ENCODE data around the gene PROX2. TPM values are rescaled to one million over a fixed set of nuclear protein-coding genes. Genes with fewer than 3 reads are reported as not detected.

PROX2 gene
- total and polyA plus RNA-seq, 2 donors (not counting 3 experiments of a cell fraction or from before 2014, with no cell fraction given) = 0.01 TPM; not detected in 1

- Histone ChIP-seq H3K4me3 (replicated peaks in 1 of 3; ENCODE audit: insufficient read depth in 1 of 3, low read depth in 1 of 3, low read length in 3 of 3) (no peak overlapping the region), H3K27ac (ENCODE audit: insufficient read depth, low read depth, low read length) (no peak overlapping the region), H3K36me3 (ENCODE audit: control insufficient read depth in 2 of 2, extremely low read depth in 1 of 2, insufficient read depth in 2 of 2, low read length in 2 of 2) (peaks cover 50 to 57% of the 10 kb centered on the region in 2 experiments), H3K9ac (replicated peaks; ENCODE audit: extremely low read depth, insufficient read depth, low read length) (no peak overlapping the region), H3K79me2 (ENCODE audit: control insufficient read depth, insufficient read depth, low read length) (peaks cover 7% of the 10 kb centered on the region), H3K27me3 (ENCODE audit: control insufficient read depth in 2 of 2, insufficient read depth in 2 of 2, low read length in 2 of 2) (no peaks in the 10 kb centered on the region), H4K20me1 (replicated peaks; ENCODE audit: control insufficient read depth, extremely low read depth, insufficient read depth, low read length) (no peaks in the 10 kb centered on the region), H3K9me1 (replicated peaks; ENCODE audit: control insufficient read depth, extremely low read depth, insufficient read depth, low read length) (no peaks in the 10 kb centered on the region), H3K4me1 (ENCODE audit: control insufficient read depth, extremely low read depth, insufficient read depth, low read length) (no peaks in the 10 kb centered on the region), H3K4me2 (ENCODE audit: insufficient read depth, low read length) (no peak overlapping the region), H2AFZ (ENCODE audit: low read depth, low read length) (no peak overlapping the region), H3K9me3 (replicated peaks; ENCODE audit: control insufficient read depth, insufficient read depth, low read length) (no peaks in the 10 kb centered on the region)
- DNase-seq (ENCODE audit: low read depth, low spot score) (no peak), FAIRE-seq (no peak)
- intact Hi-C loops (cut with micrococcal nuclease) (no loop called here), dilution Hi-C loops (cut with MboI; ENCODE audit: extremely low pct_ligation_motif_present, low sequenced_read_pairs) (no loop called here)
- TF ChIP-seq EZH2 (IDR thresholded peaks at IDR 0.05; ENCODE audit: borderline replicate concordance, low read depth, low read length, severe bottlenecking) (no peak), POLR2A (IDR thresholded peaks at IDR 0.05; ENCODE audit: low read depth, low read length) (no peak), POLR2AphosphoS5 (IDR thresholded peaks at IDR 0.05; ENCODE audit: insufficient read depth, low read depth, low read length) (no peak), MAX (IDR thresholded peaks at IDR 0.05; ENCODE audit: insufficient read depth, insufficient read length) (no peak), FOS (IDR thresholded peaks at IDR 0.05; ENCODE audit: borderline replicate concordance, insufficient read depth, low read length) (no peak), JUN (IDR thresholded peaks at IDR 0.05; ENCODE audit: borderline replicate concordance, insufficient read depth, insufficient read length, low read depth) (no peak), MYC (IDR thresholded peaks at IDR 0.05; ENCODE audit: low read depth, low read length) (no peak), GATA2 (IDR thresholded peaks at IDR 0.05; ENCODE audit: insufficient read depth, insufficient read length, low read depth, low read length) (no peak), CTCF (IDR thresholded peaks at IDR 0.05; ENCODE audit: extremely low read depth in 1 of 2, insufficient read depth in 1 of 2, low read depth in 1 of 2, low read length in 2 of 2) (no peak)
- no TSS peak for BruUV-seq (replicated peaks)
- CTCF ChIA-PET = interaction anchor here (0.7 to 5.0 kb wide), 7 partner anchors 8 to 194 kb away, joined by 3 to 41 read pairs (median 4); no protein-coding TSS in a partner anchor
- POLR2A ChIA-PET = interaction anchor here (1.5 kb wide), 1 partner anchor 16 kb away, joined by 4 read pairs; no protein-coding TSS in a partner anchor
Observed at GRCh38 chr14:74893614-74894091, 17.7 kb upstream of the PROX2 start.
